ENCODE measurements around the gene NOP53.
"Not testable (repeated sequence)": the region's sequence is repeated elsewhere in the genome, so short reads cannot be mapped to it uniquely, and the experiment has no call there.

The NOP53 gene

DNA sequence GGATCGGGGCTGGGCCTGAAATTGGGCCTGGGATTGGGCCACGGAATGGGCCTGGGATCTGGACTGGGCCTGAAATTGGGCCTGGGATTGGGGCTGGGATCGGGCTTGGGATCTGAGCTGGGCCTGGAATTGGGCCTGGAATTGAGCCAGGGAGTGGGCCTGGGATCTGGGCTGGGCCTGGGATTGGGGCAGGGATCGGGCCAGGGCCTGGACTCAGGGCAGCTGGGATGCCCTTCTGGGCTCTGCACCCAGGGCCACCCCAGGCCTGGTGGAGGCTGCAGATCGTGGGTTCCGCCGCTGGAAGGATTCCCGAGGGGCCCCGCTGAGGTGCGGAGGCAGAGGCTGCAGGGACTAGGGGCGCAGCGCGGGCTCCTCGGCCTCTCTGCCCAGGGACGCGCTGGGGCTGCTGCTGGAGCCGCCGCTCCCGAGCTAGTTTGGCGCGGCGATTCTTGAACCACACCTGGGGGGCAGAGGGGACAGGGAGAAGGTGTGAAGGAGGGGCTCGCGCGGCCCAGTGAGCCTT, 57.2 kb downstream of the NOP53 start:
- TF ChIP-seq, protein P1, sequence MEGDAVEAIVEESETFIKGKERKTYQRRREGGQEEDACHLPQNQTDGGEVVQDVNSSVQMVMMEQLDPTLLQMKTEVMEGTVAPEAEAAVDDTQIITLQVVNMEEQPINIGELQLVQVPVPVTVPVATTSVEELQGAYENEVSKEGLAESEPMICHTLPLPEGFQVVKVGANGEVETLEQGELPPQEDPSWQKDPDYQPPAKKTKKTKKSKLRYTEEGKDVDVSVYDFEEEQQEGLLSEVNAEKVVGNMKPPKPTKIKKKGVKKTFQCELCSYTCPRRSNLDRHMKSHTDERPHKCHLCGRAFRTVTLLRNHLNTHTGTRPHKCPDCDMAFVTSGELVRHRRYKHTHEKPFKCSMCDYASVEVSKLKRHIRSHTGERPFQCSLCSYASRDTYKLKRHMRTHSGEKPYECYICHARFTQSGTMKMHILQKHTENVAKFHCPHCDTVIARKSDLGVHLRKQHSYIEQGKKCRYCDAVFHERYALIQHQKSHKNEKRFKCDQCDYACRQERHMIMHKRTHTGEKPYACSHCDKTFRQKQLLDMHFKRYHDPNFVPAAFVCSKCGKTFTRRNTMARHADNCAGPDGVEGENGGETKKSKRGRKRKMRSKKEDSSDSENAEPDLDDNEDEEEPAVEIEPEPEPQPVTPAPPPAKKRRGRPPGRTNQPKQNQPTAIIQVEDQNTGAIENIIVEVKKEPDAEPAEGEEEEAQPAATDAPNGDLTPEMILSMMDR (IDR thresholded peaks at IDR 0.05; ENCODE audit: insufficient read depth, low read length): no peak
- TF ChIP-seq, protein P2, sequence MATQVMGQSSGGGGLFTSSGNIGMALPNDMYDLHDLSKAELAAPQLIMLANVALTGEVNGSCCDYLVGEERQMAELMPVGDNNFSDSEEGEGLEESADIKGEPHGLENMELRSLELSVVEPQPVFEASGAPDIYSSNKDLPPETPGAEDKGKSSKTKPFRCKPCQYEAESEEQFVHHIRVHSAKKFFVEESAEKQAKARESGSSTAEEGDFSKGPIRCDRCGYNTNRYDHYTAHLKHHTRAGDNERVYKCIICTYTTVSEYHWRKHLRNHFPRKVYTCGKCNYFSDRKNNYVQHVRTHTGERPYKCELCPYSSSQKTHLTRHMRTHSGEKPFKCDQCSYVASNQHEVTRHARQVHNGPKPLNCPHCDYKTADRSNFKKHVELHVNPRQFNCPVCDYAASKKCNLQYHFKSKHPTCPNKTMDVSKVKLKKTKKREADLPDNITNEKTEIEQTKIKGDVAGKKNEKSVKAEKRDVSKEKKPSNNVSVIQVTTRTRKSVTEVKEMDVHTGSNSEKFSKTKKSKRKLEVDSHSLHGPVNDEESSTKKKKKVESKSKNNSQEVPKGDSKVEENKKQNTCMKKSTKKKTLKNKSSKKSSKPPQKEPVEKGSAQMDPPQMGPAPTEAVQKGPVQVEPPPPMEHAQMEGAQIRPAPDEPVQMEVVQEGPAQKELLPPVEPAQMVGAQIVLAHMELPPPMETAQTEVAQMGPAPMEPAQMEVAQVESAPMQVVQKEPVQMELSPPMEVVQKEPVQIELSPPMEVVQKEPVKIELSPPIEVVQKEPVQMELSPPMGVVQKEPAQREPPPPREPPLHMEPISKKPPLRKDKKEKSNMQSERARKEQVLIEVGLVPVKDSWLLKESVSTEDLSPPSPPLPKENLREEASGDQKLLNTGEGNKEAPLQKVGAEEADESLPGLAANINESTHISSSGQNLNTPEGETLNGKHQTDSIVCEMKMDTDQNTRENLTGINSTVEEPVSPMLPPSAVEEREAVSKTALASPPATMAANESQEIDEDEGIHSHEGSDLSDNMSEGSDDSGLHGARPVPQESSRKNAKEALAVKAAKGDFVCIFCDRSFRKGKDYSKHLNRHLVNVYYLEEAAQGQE (IDR thresholded peaks at IDR 0.05; ENCODE audit: insufficient replicate concordance, low read depth): no peak
- TF ChIP-seq POLR2AphosphoS5 (IDR thresholded peaks at IDR 0.05; ENCODE audit: low read depth) (no peak), GABPA (IDR thresholded peaks at IDR 0.05; ENCODE audit: low read depth) (no peak), SPI1 (IDR thresholded peaks at IDR 0.05; ENCODE audit: borderline replicate concordance, low read depth) (no peak)
- Histone ChIP-seq H3K4me3 (replicated peaks; ENCODE audit: insufficient read depth, low read length) (no peak overlapping the region), H3K27me3 (ENCODE audit: insufficient read depth, poor library complexity, severe bottlenecking) (no peaks in the 10 kb centered on the region), H3K27ac (replicated peaks) (no peak overlapping the region)
- DNase-seq (ENCODE audit: low read depth in 1 of 2, low spot score in 1 of 2): no peak

DNA sequence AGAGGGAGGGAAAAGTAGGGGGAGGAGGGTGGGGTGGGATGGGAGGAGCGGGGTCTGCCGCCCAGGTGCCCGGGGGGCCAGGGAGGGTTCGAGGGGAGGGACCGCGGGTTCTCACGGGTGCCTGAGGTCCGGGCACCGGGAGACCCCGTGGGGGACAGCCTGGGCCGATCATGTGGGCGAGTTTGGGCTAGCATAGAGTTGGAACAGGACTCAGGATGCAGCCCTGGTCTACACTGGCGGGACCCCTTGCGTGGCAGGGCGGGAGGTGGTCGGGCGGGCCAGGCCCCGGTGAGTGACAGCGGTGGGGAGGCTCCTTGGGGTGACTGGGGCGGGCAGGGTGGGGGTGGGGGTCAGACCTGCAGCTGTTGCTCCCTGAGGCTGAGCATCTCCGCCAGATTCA, 57.8 kb downstream of the NOP53 start:
- H3K27me3 ChIP-seq (ENCODE audit: insufficient read depth, poor library complexity, severe bottlenecking); DNase-seq (ENCODE audit: low read depth in 1 of 2, low spot score in 1 of 2); H3K27ac ChIP-seq (replicated peaks); H3K4me3 ChIP-seq (replicated peaks; ENCODE audit: insufficient read depth, low read length): not testable (repeated sequence)

- H3K4me3 ChIP-seq (replicated peaks; ENCODE audit: insufficient read depth, low read length); H3K27me3 ChIP-seq (ENCODE audit: insufficient read depth, poor library complexity, severe bottlenecking); H3K27ac ChIP-seq (replicated peaks); DNase-seq (ENCODE audit: low read depth in 1 of 2, low spot score in 1 of 2): not testable (repeated sequence)
These were observed 58.3 kb downstream of the NOP53 start for GRCh38 chr19:47803671-47804070.

- not testable (repeated sequence) for H3K27ac ChIP-seq (replicated peaks); H3K27me3 ChIP-seq (ENCODE audit: insufficient read depth, poor library complexity, severe bottlenecking); H3K4me3 ChIP-seq (replicated peaks; ENCODE audit: insufficient read depth, low read length); DNase-seq (ENCODE audit: low read depth in 1 of 2, low spot score in 1 of 2)
These were observed 59.1 kb downstream of the NOP53 start, which contains the start of gene TPRX1 for GRCh38 chr19:47804451-47804850. TPRX1 (minus strand) TSS chr19:47804551; CDS start chr19:47804539, 12 bp downstream.

- Histone ChIP-seq H3K27me3 (ENCODE audit: insufficient read depth, poor library complexity, severe bottlenecking) (no peaks in the 10 kb centered on the region), H3K4me3 (replicated peaks; ENCODE audit: insufficient read depth, low read length) (no peak overlapping the region), H3K27ac (replicated peaks) (no peak overlapping the region)
- TF ChIP-seq, protein P1 (IDR thresholded peaks at IDR 0.05; ENCODE audit: insufficient read depth, low read length): no peak
- no peak for TF ChIP-seq GABPA (IDR thresholded peaks at IDR 0.05; ENCODE audit: low read depth)
- no peak for TF ChIP-seq POLR2AphosphoS5 (IDR thresholded peaks at IDR 0.05; ENCODE audit: low read depth)
- TF ChIP-seq, protein P2 (IDR thresholded peaks at IDR 0.05; ENCODE audit: insufficient replicate concordance, low read depth): no peak
- TF ChIP-seq SPI1 (IDR thresholded peaks at IDR 0.05; ENCODE audit: borderline replicate concordance, low read depth): no peak
- no peak for DNase-seq (ENCODE audit: low read depth in 1 of 2, low spot score in 1 of 2)
These were observed 60.0 kb downstream of the NOP53 start for GRCh38 chr19:47805313-47805712.
